HCT116 (cell line): ENCODE results near the gene PRKD2.

Experiments
- CBX3 ChIP-seq: IDR thresholded peaks from 2 replicates; pipeline ENCODE4 v1.6.1; 2012; ENCODE audit warnings: low read depth
- EZH2 ChIP-seq: fragments of 200-600 bp; sonication (generic); IDR thresholded peaks from 2 replicates; pipeline ENCODE4 v1.6.1; 2017; ENCODE audit warnings: antibody characterized with exemption, mixed run types
- EZH2phosphoT487 ChIP-seq: fragments of 200-600 bp; IDR thresholded peaks from 2 replicates; pipeline ENCODE4 v1.6.1; 2018; ENCODE audit warnings: antibody characterized with exemption, borderline replicate concordance
- MAX ChIP-seq: IDR thresholded peaks from 2 replicates; pipeline ENCODE4 v1.6.1; 2012
- POLR2A ChIP-seq: IDR thresholded peaks from 2 replicates; pipeline ENCODE4 v1.7.0; 2011; ENCODE audit warnings: borderline replicate concordance; ENCODE audit not compliant: insufficient read depth, insufficient read length; ENCODE audit errors: extremely low read depth
- POLR2AphosphoS5 ChIP-seq: IDR thresholded peaks from 2 replicates; pipeline ENCODE4 v1.6.1; 2011; ENCODE audit warnings: mild to moderate bottlenecking, low read depth, low read length, moderate library complexity
- RAD21 ChIP-seq: IDR thresholded peaks from 2 replicates; pipeline ENCODE4 v1.6.1; 2012; ENCODE audit warnings: low read depth, mild to moderate bottlenecking
- TCF7L2 ChIP-seq: IDR thresholded peaks from 2 replicates; pipeline ENCODE4 v1.7.0; 2011; ENCODE audit warnings: borderline replicate concordance, inconsistent platforms; ENCODE audit not compliant: insufficient read depth, insufficient read length; ENCODE audit errors: extremely low read depth
- TF ChIP-seq, protein P1 (sequence below), 3 experiments: fragments of 200-600 bp in 1 of 3; sonication (generic) in 1 of 3; IDR thresholded peaks in 2 of 3; conservative IDR thresholded peaks in 1 of 3; 2 replicates each; pipeline ENCODE4 v1.5.1; 2012 to 2017; ENCODE audit warnings: low read depth in 2 of 3, low read length in 2 of 3, antibody characterized with exemption in 1 of 3, borderline replicate concordance in 1 of 3, control low read depth in 1 of 3, mild to moderate bottlenecking in 1 of 3, mixed read lengths in 1 of 3, mixed run types in 1 of 3, moderate library complexity in 1 of 3; ENCODE audit not compliant: insufficient read depth in 1 of 3

GRCh38 chr19:46730187-46730586 lies 13.3 kb upstream of the PRKD2 start:
- TF ChIP-seq, protein P1, sequence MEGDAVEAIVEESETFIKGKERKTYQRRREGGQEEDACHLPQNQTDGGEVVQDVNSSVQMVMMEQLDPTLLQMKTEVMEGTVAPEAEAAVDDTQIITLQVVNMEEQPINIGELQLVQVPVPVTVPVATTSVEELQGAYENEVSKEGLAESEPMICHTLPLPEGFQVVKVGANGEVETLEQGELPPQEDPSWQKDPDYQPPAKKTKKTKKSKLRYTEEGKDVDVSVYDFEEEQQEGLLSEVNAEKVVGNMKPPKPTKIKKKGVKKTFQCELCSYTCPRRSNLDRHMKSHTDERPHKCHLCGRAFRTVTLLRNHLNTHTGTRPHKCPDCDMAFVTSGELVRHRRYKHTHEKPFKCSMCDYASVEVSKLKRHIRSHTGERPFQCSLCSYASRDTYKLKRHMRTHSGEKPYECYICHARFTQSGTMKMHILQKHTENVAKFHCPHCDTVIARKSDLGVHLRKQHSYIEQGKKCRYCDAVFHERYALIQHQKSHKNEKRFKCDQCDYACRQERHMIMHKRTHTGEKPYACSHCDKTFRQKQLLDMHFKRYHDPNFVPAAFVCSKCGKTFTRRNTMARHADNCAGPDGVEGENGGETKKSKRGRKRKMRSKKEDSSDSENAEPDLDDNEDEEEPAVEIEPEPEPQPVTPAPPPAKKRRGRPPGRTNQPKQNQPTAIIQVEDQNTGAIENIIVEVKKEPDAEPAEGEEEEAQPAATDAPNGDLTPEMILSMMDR (IDR thresholded peaks at IDR 0.05 in 2 of 3, conservative IDR thresholded peaks at IDR 0.05 in 1 of 3; ENCODE audit: borderline replicate concordance in 1 of 3, insufficient read depth in 1 of 3, low read depth in 2 of 3, low read length in 2 of 3): no peak
- TF ChIP-seq POLR2A: no peak
- no peak for TF ChIP-seq EZH2
- TF ChIP-seq CBX3: no peak
- no peak for TF ChIP-seq RAD21
- TF ChIP-seq POLR2AphosphoS5: no peak
- TF ChIP-seq EZH2phosphoT487: no peak
- TF ChIP-seq MAX: no peak
- no peak for TF ChIP-seq TCF7L2
